ENCODE measurements around the gene ZNF569. TPM values are rescaled to one million over a fixed set of nuclear protein-coding genes. Genes with fewer than 3 reads are reported as not detected.

ZNF569 gene
- polyA plus RNA-seq, 1 donor (not counting 4 experiments of a cell fraction or from before 2014, with no cell fraction given) = 2.9 TPM

DNA sequence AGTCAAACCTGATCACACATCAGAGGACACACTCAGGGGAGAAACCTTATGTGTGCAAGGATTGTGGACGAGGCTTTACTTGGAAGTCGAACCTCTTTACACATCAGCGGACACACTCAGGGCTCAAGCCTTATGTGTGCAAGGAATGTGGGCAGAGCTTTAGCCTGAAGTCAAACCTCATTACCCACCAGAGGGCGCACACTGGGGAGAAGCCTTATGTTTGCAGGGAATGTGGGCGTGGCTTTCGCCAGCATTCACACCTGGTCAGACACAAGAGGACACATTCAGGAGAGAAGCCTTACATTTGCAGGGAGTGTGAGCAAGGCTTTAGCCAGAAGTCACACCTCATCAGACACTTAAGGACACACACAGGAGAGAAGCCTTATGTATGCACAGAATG is 104.5 kb downstream of the ZNF569 start:
- dilution Hi-C loops (cut with MboI; ENCODE audit: extremely low pct_ligation_motif_present, low sequenced_read_pairs) = no loop called here
- no peaks in the 10 kb centered on the region for H3K4me1 ChIP-seq (ENCODE audit: control insufficient read depth, extremely low read depth, insufficient read depth, low read length)
- H3K4me3 ChIP-seq (ENCODE audit: control insufficient read depth in 2 of 3, extremely low read depth in 1 of 3, insufficient read depth in 2 of 3, low read depth in 1 of 3, low read length in 3 of 3) = no peak overlapping the region
- no peaks in the 10 kb centered on the region for H3K79me2 ChIP-seq (ENCODE audit: control insufficient read depth, insufficient read depth, low read length)
- H4K20me1 ChIP-seq (ENCODE audit: control insufficient read depth, extremely low read depth, insufficient read depth, low read length) = no peaks in the 10 kb centered on the region
- FAIRE-seq (no peak), DNase-seq (ENCODE audit: low read depth, low spot score) (no peak)
- no peak overlapping the region for H3K9ac ChIP-seq (ENCODE audit: control insufficient read depth, extremely low read depth, insufficient read depth, low read length)
- no peak overlapping the region for H3K27ac ChIP-seq (ENCODE audit: control insufficient read depth, insufficient read depth, low read length)
- no peaks in the 10 kb centered on the region for H3K9me1 ChIP-seq (ENCODE audit: control insufficient read depth, extremely low read depth, insufficient read depth, low read length)
- no peak overlapping the region for H3K4me2 ChIP-seq (ENCODE audit: control insufficient read depth, extremely low read depth, insufficient read depth, low read depth, low read length)
- TF ChIP-seq, protein P1, sequence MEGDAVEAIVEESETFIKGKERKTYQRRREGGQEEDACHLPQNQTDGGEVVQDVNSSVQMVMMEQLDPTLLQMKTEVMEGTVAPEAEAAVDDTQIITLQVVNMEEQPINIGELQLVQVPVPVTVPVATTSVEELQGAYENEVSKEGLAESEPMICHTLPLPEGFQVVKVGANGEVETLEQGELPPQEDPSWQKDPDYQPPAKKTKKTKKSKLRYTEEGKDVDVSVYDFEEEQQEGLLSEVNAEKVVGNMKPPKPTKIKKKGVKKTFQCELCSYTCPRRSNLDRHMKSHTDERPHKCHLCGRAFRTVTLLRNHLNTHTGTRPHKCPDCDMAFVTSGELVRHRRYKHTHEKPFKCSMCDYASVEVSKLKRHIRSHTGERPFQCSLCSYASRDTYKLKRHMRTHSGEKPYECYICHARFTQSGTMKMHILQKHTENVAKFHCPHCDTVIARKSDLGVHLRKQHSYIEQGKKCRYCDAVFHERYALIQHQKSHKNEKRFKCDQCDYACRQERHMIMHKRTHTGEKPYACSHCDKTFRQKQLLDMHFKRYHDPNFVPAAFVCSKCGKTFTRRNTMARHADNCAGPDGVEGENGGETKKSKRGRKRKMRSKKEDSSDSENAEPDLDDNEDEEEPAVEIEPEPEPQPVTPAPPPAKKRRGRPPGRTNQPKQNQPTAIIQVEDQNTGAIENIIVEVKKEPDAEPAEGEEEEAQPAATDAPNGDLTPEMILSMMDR (optimal IDR thresholded peaks at IDR 0.05 in 1 of 3, IDR thresholded peaks at IDR 0.05 in 1 of 3, conservative IDR thresholded peaks at IDR 0.05 in 1 of 3; ENCODE audit: extremely low read depth in 1 of 3, insufficient read depth in 2 of 3, low read length in 3 of 3) = peak; percentile 9 to 43 (median 34)
- TF ChIP-seq EZH2 (IDR thresholded peaks at IDR 0.05; ENCODE audit: low read length) = no peak
- peaks cover 19 to 28% of the 10 kb centered on the region in 2 experiments for H3K36me3 ChIP-seq (ENCODE audit: control insufficient read depth in 2 of 2, extremely low read depth in 1 of 2, insufficient read depth in 2 of 2, low read length in 2 of 2)
- H3K9me3 ChIP-seq (ENCODE audit: control insufficient read depth, low read depth, low read length) = peaks cover 11% of the 10 kb centered on the region
- no peak overlapping the region for H2AFZ ChIP-seq (ENCODE audit: control insufficient read depth, low read length)
- H3K27me3 ChIP-seq (ENCODE audit: control insufficient read depth, extremely low read depth, insufficient read depth, low read length) = no peaks in the 10 kb centered on the region

DNA sequence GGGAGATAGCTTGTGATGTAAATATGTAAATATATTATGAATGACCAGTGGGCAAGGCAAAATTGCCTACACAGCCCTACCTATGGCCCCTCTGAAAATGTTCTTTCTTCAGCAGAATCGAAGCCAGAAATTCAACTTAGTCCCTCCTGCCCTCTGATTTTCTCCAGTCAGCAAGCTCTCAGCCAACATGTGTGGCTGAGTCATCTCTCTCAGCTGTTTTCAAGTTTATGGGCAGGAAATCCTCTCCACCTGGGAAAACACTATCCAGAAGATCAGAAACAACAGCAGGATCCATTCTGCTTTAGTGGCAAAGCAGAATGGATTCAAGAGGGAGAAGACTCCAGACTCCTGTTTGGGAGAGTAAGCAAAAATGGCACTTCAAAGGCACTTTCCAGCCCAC is 105.2 kb downstream of the ZNF569 start:
- H3K36me3 ChIP-seq (ENCODE audit: control insufficient read depth in 2 of 2, extremely low read depth in 1 of 2, insufficient read depth in 2 of 2, low read length in 2 of 2) = peaks cover 19 to 28% of the 10 kb centered on the region in 2 experiments
- no peak overlapping the region for H2AFZ ChIP-seq (ENCODE audit: control insufficient read depth, low read length)
- no peak for TF ChIP-seq EZH2 (IDR thresholded peaks at IDR 0.05; ENCODE audit: low read length)
- TF ChIP-seq, protein P1 (optimal IDR thresholded peaks at IDR 0.05 in 1 of 3, IDR thresholded peaks at IDR 0.05 in 1 of 3, conservative IDR thresholded peaks at IDR 0.05 in 1 of 3; ENCODE audit: extremely low read depth in 1 of 3, insufficient read depth in 2 of 3, low read length in 3 of 3) = no peak
- no peaks in the 10 kb centered on the region for H3K4me1 ChIP-seq (ENCODE audit: control insufficient read depth, extremely low read depth, insufficient read depth, low read length)
- no peaks in the 10 kb centered on the region for H3K79me2 ChIP-seq (ENCODE audit: control insufficient read depth, insufficient read depth, low read length)
- no peak for DNase-seq (ENCODE audit: low read depth, low spot score)
- H3K27ac ChIP-seq (ENCODE audit: control insufficient read depth, insufficient read depth, low read length) = no peak overlapping the region
- no peaks in the 10 kb centered on the region for H4K20me1 ChIP-seq (ENCODE audit: control insufficient read depth, extremely low read depth, insufficient read depth, low read length)
- no peaks in the 10 kb centered on the region for H3K27me3 ChIP-seq (ENCODE audit: control insufficient read depth, extremely low read depth, insufficient read depth, low read length)
- H3K9ac ChIP-seq (ENCODE audit: control insufficient read depth, extremely low read depth, insufficient read depth, low read length) = no peak overlapping the region
- H3K9me1 ChIP-seq (ENCODE audit: control insufficient read depth, extremely low read depth, insufficient read depth, low read length) = no peaks in the 10 kb centered on the region
- no peak overlapping the region for H3K4me2 ChIP-seq (ENCODE audit: control insufficient read depth, extremely low read depth, insufficient read depth, low read depth, low read length)
- peaks cover 11% of the 10 kb centered on the region for H3K9me3 ChIP-seq (ENCODE audit: control insufficient read depth, low read depth, low read length)
- FAIRE-seq = no peak
- dilution Hi-C loops (cut with MboI; ENCODE audit: extremely low pct_ligation_motif_present, low sequenced_read_pairs) = no loop called here
- no peak overlapping the region for H3K4me3 ChIP-seq (ENCODE audit: control insufficient read depth in 2 of 3, extremely low read depth in 1 of 3, insufficient read depth in 2 of 3, low read depth in 1 of 3, low read length in 3 of 3)

Other genes starting within 250 kb of the ZNF569 start
- 3.1 to 5.9 TPM (median 5.3 TPM) in 3 replicates for gene ZNF383, start 249.2 kb downstream of the ZNF569 start, polyA plus RNA-seq
- gene ZNF527, start 96.3 kb downstream of the ZNF569 start, polyA plus RNA-seq = 2.1 to 2.9 TPM (median 2.2 TPM) in 3 replicates
- 1.6 to 2.9 TPM (median 1.9 TPM) in 3 replicates for gene ZNF570, start 1.9 kb upstream of the ZNF569 start, polyA plus RNA-seq
- gene ZNF793, start 39.5 kb upstream of the ZNF569 start, polyA plus RNA-seq = 4.3 to 6.8 TPM (median 6.1 TPM) in 3 replicates
- 1.6 to 4.0 TPM (median 2.4 TPM) in 3 replicates for gene ZNF571, start 127.3 kb upstream of the ZNF569 start, polyA plus RNA-seq
- gene ZNF540, start 127.4 kb upstream of the ZNF569 start, polyA plus RNA-seq = 0.15 to 0.95 TPM (median 0.35 TPM) in 3 replicates
- 3.0 to 4.2 TPM (median 3.4 TPM) in 3 replicates for gene ZFP30, start 188.0 kb upstream of the ZNF569 start, polyA plus RNA-seq

All from keratinocyte (primary cell).